ENCODE measurements around the gene KRT36. TPM values are rescaled to one million over a fixed set of nuclear protein-coding genes. Genes with fewer than 3 reads are reported as not detected.

Gene KRT36
- total and polyA plus RNA-seq, 10 of the 15 experiments (the other 5 are each of a cell fraction or from before 2014, with no cell fraction given): not detected

GRCh38 chr17:41444640-41445039 is 45.1 kb downstream of the KRT36 start:
- no peaks in the 10 kb centered on the region for H4K20me1 ChIP-seq (ENCODE audit: control insufficient read depth, insufficient read depth)
- ATAC-seq: no peak
- no peak overlapping the region for H3K4me3 ChIP-seq
- H2AFZ ChIP-seq (ENCODE audit: control insufficient read depth, low read depth, low read length): no peak overlapping the region
- no peak for DNase-seq (ENCODE audit: low read depth, low spot score)
- no peaks in the 10 kb centered on the region for H3K4me1 ChIP-seq (ENCODE audit: control insufficient read depth, insufficient read depth, low read length)
- H3K9me3 ChIP-seq (replicated peaks; ENCODE audit: control insufficient read depth, insufficient read depth, low read length): no peaks in the 10 kb centered on the region
- TF ChIP-seq ZZZ3 (IDR thresholded peaks at IDR 0.05; ENCODE audit: control insufficient read depth, insufficient read length, low read depth) (no peak), TCF3 (IDR thresholded peaks at IDR 0.05; ENCODE audit: borderline replicate concordance, insufficient read depth, low read depth, low read length) (no peak), NFYB (IDR thresholded peaks at IDR 0.05; ENCODE audit: insufficient read depth, low read depth, low read length) (no peak), CEBPB (IDR thresholded peaks at IDR 0.05; ENCODE audit: borderline replicate concordance in 1 of 2, low read depth in 2 of 2, low read length in 2 of 2) (no peak)
- CTCF ChIA-PET: no interaction called here
- no TSS peak for BruUV-seq (replicated peaks)
- H3K27me3 ChIP-seq (replicated peaks in 1 of 2; ENCODE audit: control insufficient read depth in 2 of 2, insufficient read depth in 2 of 2, low read length in 1 of 2): peaks cover 4 to 7% of the 10 kb centered on the region in 2 experiments; a peak in 3 of 4 replicates
- POLR2A ChIA-PET: no interaction called here
- H3K9ac ChIP-seq (ENCODE audit: control insufficient read depth, insufficient read depth, low read length): no peak overlapping the region
- RAD21 ChIA-PET (ENCODE audit: unreplicated experiment): no interaction called here
- in situ Hi-C loops (cut with MboI): no loop called here
- no peaks in the 10 kb centered on the region for H3K36me3 ChIP-seq (ENCODE audit: control insufficient read depth in 2 of 2, insufficient read depth in 2 of 2, low read length in 1 of 2)
- H3K4me2 ChIP-seq (ENCODE audit: control insufficient read depth, insufficient read depth): no peak overlapping the region
- intact Hi-C loops (cut with micrococcal nuclease; ENCODE audit: unreplicated experiment): no loop called here
- FAIRE-seq: no peak
- H3K27ac ChIP-seq (ENCODE audit: control insufficient read depth, insufficient read depth): no peak overlapping the region
- no peaks in the 10 kb centered on the region for H3K79me2 ChIP-seq (ENCODE audit: control insufficient read depth, insufficient read depth, low read length)
- whole genome bisulfite sequencing (ENCODE audit: insufficient coverage, insufficient replicate concordance, low lambda C conversion rate, missing lambda C conversion rate): 27% methylated on average over 3 of the region's 3 CpGs
- SMC1A ChIA-PET (ENCODE audit: uncharacterized antibody, unreplicated experiment): interaction anchor here (0.6 kb wide), 1 partner anchor 20 kb away, joined by 3 read pairs; no protein-coding TSS in a partner anchor

DNA sequence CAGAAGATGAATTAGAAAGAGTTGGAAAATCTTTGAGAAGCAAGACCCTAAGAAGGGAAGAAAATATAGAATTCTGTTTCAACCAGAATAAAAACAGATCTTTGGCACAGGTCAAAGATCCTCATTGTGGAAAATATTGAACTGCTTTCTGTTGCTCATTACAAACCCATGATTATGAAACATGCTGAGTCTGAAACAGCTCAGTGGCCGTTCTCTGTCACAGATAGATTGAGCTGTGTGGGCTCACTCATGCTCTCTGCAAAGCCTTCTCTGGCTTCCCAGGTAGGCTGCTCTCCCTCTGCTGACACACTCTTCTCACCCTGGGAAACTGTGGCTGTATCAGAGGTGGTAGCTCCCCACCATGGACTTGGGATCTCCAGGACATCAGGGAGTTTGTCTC is 45.5 kb downstream of the KRT36 start:
- Histone ChIP-seq H3K27ac (ENCODE audit: control insufficient read depth, insufficient read depth) (no peak overlapping the region), H3K36me3 (ENCODE audit: control insufficient read depth in 2 of 2, insufficient read depth in 2 of 2, low read length in 1 of 2) (no peaks in the 10 kb centered on the region), H3K4me3 (no peak overlapping the region), H3K27me3 (replicated peaks in 1 of 2; ENCODE audit: control insufficient read depth in 2 of 2, insufficient read depth in 2 of 2, low read length in 1 of 2) (peaks cover 4 to 7% of the 10 kb centered on the region in 2 experiments; a peak in 3 of 4 replicates), H3K9me3 (replicated peaks; ENCODE audit: control insufficient read depth, insufficient read depth, low read length) (no peaks in the 10 kb centered on the region), H4K20me1 (ENCODE audit: control insufficient read depth, insufficient read depth) (no peaks in the 10 kb centered on the region), H2AFZ (ENCODE audit: control insufficient read depth, low read depth, low read length) (no peak overlapping the region), H3K4me2 (ENCODE audit: control insufficient read depth, insufficient read depth) (no peak overlapping the region), H3K9ac (ENCODE audit: control insufficient read depth, insufficient read depth, low read length) (no peak overlapping the region), H3K79me2 (ENCODE audit: control insufficient read depth, insufficient read depth, low read length) (no peaks in the 10 kb centered on the region), H3K4me1 (ENCODE audit: control insufficient read depth, insufficient read depth, low read length) (no peaks in the 10 kb centered on the region)
- WGBS (ENCODE audit: insufficient coverage, insufficient replicate concordance, low lambda C conversion rate, missing lambda C conversion rate): 0% methylated on average over 1 of the region's 1 CpG
- CTCF ChIA-PET: no interaction called here
- DNase-seq (ENCODE audit: low read depth, low spot score): no peak
- SMC1A ChIA-PET (ENCODE audit: uncharacterized antibody, unreplicated experiment): interaction anchor here (0.6 kb wide), 2 partner anchors 8 to 19 kb away, joined by 3 read pairs; no protein-coding TSS in a partner anchor
- intact Hi-C loops (cut with micrococcal nuclease; ENCODE audit: unreplicated experiment): no loop called here
- BruUV-seq (replicated peaks): no TSS peak
- RAD21 ChIA-PET (ENCODE audit: unreplicated experiment): no interaction called here
- POLR2A ChIA-PET: no interaction called here
- in situ Hi-C loops (cut with MboI): no loop called here
- ATAC-seq: no peak
- FAIRE-seq: no peak
- TF ChIP-seq ESRRA (IDR thresholded peaks at IDR 0.05; ENCODE audit: low read length) (no peak), ASH2L (IDR thresholded peaks at IDR 0.05; ENCODE audit: borderline replicate concordance, low read depth) (no peak), SP1 (IDR thresholded peaks at IDR 0.05; ENCODE audit: low read depth, low read length) (no peak), SMARCA5 (IDR thresholded peaks at IDR 0.05) (no peak), NRF1 (conservative IDR thresholded peaks at IDR 0.05; ENCODE audit: low read depth, low read length) (no peak), DPF2 (IDR thresholded peaks at IDR 0.05) (no peak), NR2C1 (IDR thresholded peaks at IDR 0.05) (no peak)
- TF ChIP-seq, protein P1, sequence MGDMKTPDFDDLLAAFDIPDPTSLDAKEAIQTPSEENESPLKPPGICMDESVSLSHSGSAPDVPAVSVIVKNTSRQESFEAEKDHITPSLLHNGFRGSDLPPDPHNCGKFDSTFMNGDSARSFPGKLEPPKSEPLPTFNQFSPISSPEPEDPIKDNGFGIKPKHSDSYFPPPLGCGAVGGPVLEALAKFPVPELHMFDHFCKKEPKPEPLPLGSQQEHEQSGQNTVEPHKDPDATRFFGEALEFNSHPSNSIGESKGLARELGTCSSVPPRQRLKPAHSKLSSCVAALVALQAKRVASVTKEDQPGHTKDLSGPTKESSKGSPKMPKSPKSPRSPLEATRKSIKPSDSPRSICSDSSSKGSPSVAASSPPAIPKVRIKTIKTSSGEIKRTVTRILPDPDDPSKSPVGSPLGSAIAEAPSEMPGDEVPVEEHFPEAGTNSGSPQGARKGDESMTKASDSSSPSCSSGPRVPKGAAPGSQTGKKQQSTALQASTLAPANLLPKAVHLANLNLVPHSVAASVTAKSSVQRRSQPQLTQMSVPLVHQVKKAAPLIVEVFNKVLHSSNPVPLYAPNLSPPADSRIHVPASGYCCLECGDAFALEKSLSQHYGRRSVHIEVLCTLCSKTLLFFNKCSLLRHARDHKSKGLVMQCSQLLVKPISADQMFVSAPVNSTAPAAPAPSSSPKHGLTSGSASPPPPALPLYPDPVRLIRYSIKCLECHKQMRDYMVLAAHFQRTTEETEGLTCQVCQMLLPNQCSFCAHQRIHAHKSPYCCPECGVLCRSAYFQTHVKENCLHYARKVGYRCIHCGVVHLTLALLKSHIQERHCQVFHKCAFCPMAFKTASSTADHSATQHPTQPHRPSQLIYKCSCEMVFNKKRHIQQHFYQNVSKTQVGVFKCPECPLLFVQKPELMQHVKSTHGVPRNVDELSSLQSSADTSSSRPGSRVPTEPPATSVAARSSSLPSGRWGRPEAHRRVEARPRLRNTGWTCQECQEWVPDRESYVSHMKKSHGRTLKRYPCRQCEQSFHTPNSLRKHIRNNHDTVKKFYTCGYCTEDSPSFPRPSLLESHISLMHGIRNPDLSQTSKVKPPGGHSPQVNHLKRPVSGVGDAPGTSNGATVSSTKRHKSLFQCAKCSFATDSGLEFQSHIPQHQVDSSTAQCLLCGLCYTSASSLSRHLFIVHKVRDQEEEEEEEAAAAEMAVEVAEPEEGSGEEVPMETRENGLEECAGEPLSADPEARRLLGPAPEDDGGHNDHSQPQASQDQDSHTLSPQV (IDR thresholded peaks at IDR 0.05): no peak
